Astrocyte (in vitro differentiated cells and primary cell): Measurements from ENCODE around the gene OSBP2. TPM values are rescaled to one million over a fixed set of nuclear protein-coding genes. Genes with fewer than 3 reads are reported as not detected.
"Not testable (repeated sequence)": the region's sequence is repeated elsewhere in the genome, so short reads cannot be mapped to it uniquely, and the experiment has no call there.

Source experiments
- DNase-seq: peaks from one replicate; pipeline ENCODE4 v3.0.0-alpha.2; 2010; ENCODE audit warnings: low read depth
- FAIRE-seq: peaks from 2 replicates; lab custom pipeline; 2011; peaks lifted over from hg19 to GRCh38; lab: Jason Lieb, UNC
- H2AFZ ChIP-seq: 2 replicates; pipeline ENCODE4 v1.6.0; 2012; ENCODE audit warnings: low read depth, low read length, inconsistent platforms
- H3K27ac ChIP-seq: 2 replicates; pipeline ENCODE4 v1.5.1; 2011; ENCODE audit warnings: low read depth, low read length, inconsistent platforms
- H3K27me3 ChIP-seq: 2 replicates; pipeline ENCODE4 v1.6.0; 2011; ENCODE audit warnings: low read length, inconsistent platforms; ENCODE audit not compliant: insufficient read depth
- H3K36me3 ChIP-seq: 2 replicates; pipeline ENCODE4 v1.5.1; 2011; ENCODE audit warnings: low read length, inconsistent platforms; ENCODE audit not compliant: insufficient read depth
- H3K4me1 ChIP-seq: 2 replicates; pipeline ENCODE4 v1.5.1; 2011; ENCODE audit warnings: low read length, inconsistent platforms; ENCODE audit not compliant: insufficient read depth
- H3K4me2 ChIP-seq: 2 replicates; pipeline ENCODE4 v1.6.0; 2012; ENCODE audit warnings: low read length, inconsistent platforms
- H3K4me3 ChIP-seq: 2 replicates; pipeline ENCODE4 v1.5.1; 2011; ENCODE audit warnings: low read depth, mild to moderate bottlenecking, low read length, inconsistent platforms; ENCODE audit not compliant: insufficient read depth
- H3K79me2 ChIP-seq: 2 replicates; pipeline ENCODE4 v1.6.0; 2012; ENCODE audit warnings: mild to moderate bottlenecking, low read length, inconsistent platforms; ENCODE audit not compliant: insufficient read depth
- H3K9ac ChIP-seq: 2 replicates; pipeline ENCODE4 v1.6.0; 2012; ENCODE audit warnings: mild to moderate bottlenecking, low read length, inconsistent platforms
- H3K9me3 ChIP-seq: 2 replicates; pipeline ENCODE4 v1.5.1; 2012; ENCODE audit warnings: low read depth, mild to moderate bottlenecking, low read length, inconsistent platforms; ENCODE audit not compliant: insufficient read depth
- H4K20me1 ChIP-seq: 2 replicates; pipeline ENCODE4 v1.6.0; 2012; ENCODE audit warnings: low read length, inconsistent platforms; ENCODE audit not compliant: insufficient read depth
- H3K27ac Mint-ChIP-seq: one replicate; pipeline ENCODE4 v1.8.0; 2021; ENCODE audit warnings: mild to moderate bottlenecking, mixed read lengths; ENCODE audit not compliant: unreplicated experiment
- H3K27me3 Mint-ChIP-seq: one replicate; pipeline ENCODE4 v1.8.0; 2021; ENCODE audit warnings: low read depth, mixed read lengths; ENCODE audit not compliant: unreplicated experiment
- H3K36me3 Mint-ChIP-seq: one replicate; pipeline ENCODE4 v1.8.0; 2021; ENCODE audit warnings: low read depth, mixed read lengths; ENCODE audit not compliant: unreplicated experiment
- H3K4me1 Mint-ChIP-seq: one replicate; pipeline ENCODE4 v1.8.0; 2021; ENCODE audit warnings: low read depth, mixed read lengths; ENCODE audit not compliant: unreplicated experiment
- H3K4me3 Mint-ChIP-seq: one replicate; pipeline ENCODE4 v1.8.0; 2021; ENCODE audit warnings: mild to moderate bottlenecking, moderate library complexity, mixed read lengths; ENCODE audit not compliant: unreplicated experiment
- H3K9me3 Mint-ChIP-seq: one replicate; pipeline ENCODE4 v1.8.0; 2021; ENCODE audit warnings: mild to moderate bottlenecking, mixed read lengths; ENCODE audit not compliant: unreplicated experiment
- EZH2 ChIP-seq: IDR thresholded peaks from 2 replicates; pipeline ENCODE4 v1.6.1; 2012; ENCODE audit warnings: mild to moderate bottlenecking, low read length, inconsistent platforms; ENCODE audit not compliant: insufficient read depth
- total RNA-seq: library from RNA; stranded (reverse); gene quantifications from 2 replicates; pipeline ENCODE4 v1.2.1, GENCODE V29; 2021
- TF ChIP-seq, protein P1 (sequence below): IDR thresholded peaks from 2 replicates; pipeline ENCODE4 v1.5.1; 2011; ENCODE audit warnings: low read depth, mild to moderate bottlenecking, inconsistent platforms, low read length, moderate library complexity; ENCODE audit not compliant: insufficient read depth

The OSBP2 gene
- total RNA-seq, 1 donor from 2014 or later, result 0.48 TPM

DNA sequence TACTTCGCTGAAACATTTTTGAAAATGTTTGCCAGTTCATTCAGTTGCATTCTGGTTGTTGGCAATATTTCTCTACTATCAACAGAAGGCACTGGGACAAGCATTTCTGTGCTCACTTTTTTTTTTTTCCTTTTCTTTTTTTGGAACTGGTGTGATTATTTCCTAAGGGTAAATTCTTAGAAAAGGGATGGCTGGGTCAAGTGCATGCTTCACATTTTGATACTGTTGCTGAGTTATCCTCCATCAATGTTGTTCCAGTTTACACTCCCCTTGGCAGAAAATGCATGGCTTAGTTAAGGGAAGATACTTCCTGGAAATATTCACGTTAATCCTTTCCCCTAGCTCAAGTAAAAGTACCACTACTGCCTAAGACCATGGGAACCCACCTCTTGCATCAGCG lies 81.8 kb downstream of the OSBP2 start:
- H3K27me3 Mint-ChIP-seq, result peaks cover 3% of the 10 kb centered on the region
- Histone ChIP-seq H3K4me1 (no peaks in the 10 kb centered on the region), H3K9ac (no peak overlapping the region), H3K79me2 (no peaks in the 10 kb centered on the region), H3K9me3 (no peaks in the 10 kb centered on the region), H3K4me2 (no peak overlapping the region), H3K4me3 (no peak overlapping the region), H3K27ac (no peak overlapping the region), H4K20me1 (no peaks in the 10 kb centered on the region), H2AFZ (no peak overlapping the region), H3K27me3 (no peaks in the 10 kb centered on the region), H3K36me3 (no peaks in the 10 kb centered on the region)
- TF ChIP-seq EZH2, result no peak
- TF ChIP-seq, protein P1, sequence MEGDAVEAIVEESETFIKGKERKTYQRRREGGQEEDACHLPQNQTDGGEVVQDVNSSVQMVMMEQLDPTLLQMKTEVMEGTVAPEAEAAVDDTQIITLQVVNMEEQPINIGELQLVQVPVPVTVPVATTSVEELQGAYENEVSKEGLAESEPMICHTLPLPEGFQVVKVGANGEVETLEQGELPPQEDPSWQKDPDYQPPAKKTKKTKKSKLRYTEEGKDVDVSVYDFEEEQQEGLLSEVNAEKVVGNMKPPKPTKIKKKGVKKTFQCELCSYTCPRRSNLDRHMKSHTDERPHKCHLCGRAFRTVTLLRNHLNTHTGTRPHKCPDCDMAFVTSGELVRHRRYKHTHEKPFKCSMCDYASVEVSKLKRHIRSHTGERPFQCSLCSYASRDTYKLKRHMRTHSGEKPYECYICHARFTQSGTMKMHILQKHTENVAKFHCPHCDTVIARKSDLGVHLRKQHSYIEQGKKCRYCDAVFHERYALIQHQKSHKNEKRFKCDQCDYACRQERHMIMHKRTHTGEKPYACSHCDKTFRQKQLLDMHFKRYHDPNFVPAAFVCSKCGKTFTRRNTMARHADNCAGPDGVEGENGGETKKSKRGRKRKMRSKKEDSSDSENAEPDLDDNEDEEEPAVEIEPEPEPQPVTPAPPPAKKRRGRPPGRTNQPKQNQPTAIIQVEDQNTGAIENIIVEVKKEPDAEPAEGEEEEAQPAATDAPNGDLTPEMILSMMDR, result no peak
- peaks cover 1% of the 10 kb centered on the region for H3K36me3 Mint-ChIP-seq
- no peaks in the 10 kb centered on the region for H3K9me3 Mint-ChIP-seq
- no peak overlapping the region for H3K27ac Mint-ChIP-seq
- no peak for FAIRE-seq
- no peak for DNase-seq
- H3K4me3 Mint-ChIP-seq, result no peak overlapping the region
- H3K4me1 Mint-ChIP-seq, result peaks cover 23% of the 10 kb centered on the region

GRCh38 chr22:30777146-30777545 lies 82.5 kb downstream of the OSBP2 start:
- not testable (repeated sequence) for H3K9ac ChIP-seq, H3K4me2 ChIP-seq, DNase-seq, H4K20me1 ChIP-seq, H3K36me3 ChIP-seq, H3K9me3 ChIP-seq, H3K27me3 ChIP-seq, H3K9me3 Mint-ChIP-seq, H3K79me2 ChIP-seq, H3K4me3 ChIP-seq, H3K4me1 ChIP-seq, H3K36me3 Mint-ChIP-seq, H3K27ac ChIP-seq, H3K4me3 Mint-ChIP-seq, H3K27me3 Mint-ChIP-seq, H3K27ac Mint-ChIP-seq, FAIRE-seq, H2AFZ ChIP-seq
- H3K4me1 Mint-ChIP-seq, result peaks cover 24% of the 10 kb centered on the region

DNA sequence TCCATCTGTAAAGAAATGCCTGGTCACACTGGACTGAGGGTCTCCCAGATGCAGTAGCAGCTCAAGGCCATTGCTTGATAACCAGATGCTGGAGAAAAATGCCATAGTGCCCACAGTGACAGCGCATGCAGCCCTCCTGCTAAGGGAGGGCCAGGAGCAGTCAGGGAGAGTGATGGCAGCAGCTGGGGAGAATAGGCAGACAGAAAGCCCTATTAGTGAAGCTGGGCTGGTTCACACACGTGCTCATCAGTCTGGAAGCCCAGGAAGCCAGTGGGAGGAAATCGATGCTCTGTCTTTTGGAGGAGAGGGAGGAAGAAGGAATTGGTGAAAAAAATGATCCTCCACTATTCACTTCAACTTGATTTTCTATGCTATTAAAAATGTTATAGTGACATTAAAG lies 82.9 kb downstream of the OSBP2 start:
- Mint-ChIP-seq H3K27me3 (no peaks in the 10 kb centered on the region), H3K9me3 (peaks cover 2% of the 10 kb centered on the region), H3K36me3 (no peaks in the 10 kb centered on the region), H3K4me3 (no peak overlapping the region), H3K27ac (peak overlapping the region; percentile 2), H3K4me1 (peaks cover 27% of the 10 kb centered on the region)
- no peak for FAIRE-seq
- H3K27me3 ChIP-seq, result no peaks in the 10 kb centered on the region
- no peak overlapping the region for H3K27ac ChIP-seq
- no peaks in the 10 kb centered on the region for H3K9me3 ChIP-seq
- no peak overlapping the region for H3K9ac ChIP-seq
- no peaks in the 10 kb centered on the region for H4K20me1 ChIP-seq
- no peaks in the 10 kb centered on the region for H3K36me3 ChIP-seq
- H3K4me2 ChIP-seq, result no peak overlapping the region
- peak; percentile 4 for DNase-seq
- no peak overlapping the region for H2AFZ ChIP-seq
- H3K79me2 ChIP-seq, result no peaks in the 10 kb centered on the region
- no peaks in the 10 kb centered on the region for H3K4me1 ChIP-seq
- no peak overlapping the region for H3K4me3 ChIP-seq
- TF ChIP-seq, protein P1, result no peak
- no peak for TF ChIP-seq EZH2
